T-cell (primary cell): ENCODE measurements around the gene VPS37C. TPM values are rescaled to one million over a fixed set of nuclear protein-coding genes. Genes with fewer than 3 reads are reported as not detected.

Experiments
- ATAC-seq, 4 experiments: fragments of 200-7000 bp in 3 of 4; fragments of 150-1000 bp in 1 of 4; cut with Tn5 transposase; replicated peaks in 1 of 4; 1 replicate in 3 of 4; 2 replicates in 1 of 4; pipeline ENCODE4 v1.10.0; 2021; ENCODE audit warnings: moderate library complexity in 3 of 4, mild to moderate bottlenecking in 2 of 4, moderate number of reproducible peaks in 1 of 4
- CTCF ChIA-PET, 2 donors: fragments of 300-600 bp; sonication (Branson Sonifier 250); formaldehyde crosslinking; loops; one replicate each; lab custom pipeline; 2022; ENCODE audit warnings: antibody characterized with exemption in 2 of 2; lab: Charles Lee
- POLR2A ChIA-PET, 2 donors: fragments of 300-600 bp; sonication (Branson Sonifier 250); formaldehyde crosslinking; loops; one replicate each; lab custom pipeline; 2022; ENCODE audit warnings: antibody characterized with exemption in 2 of 2; lab: Charles Lee
- DNase-seq, 35 experiments: peaks; one replicate each; pipeline versions ENCODE4 v3.0.0 to v3.0.0-alpha.2; 2013 to 2023
- H3K27ac ChIP-seq: one replicate; pipeline ENCODE4 v1.5.1; 2013; ENCODE audit warnings: low read length
- H3K27me3 ChIP-seq, 2 experiments: replicated peaks in 1 of 2; 1 replicate in 1 of 2; 2 replicates in 1 of 2; pipeline versions ENCODE4 v1.6.1 to v1.7.0; 2013; ENCODE audit warnings: low read length in 1 of 2, mixed read lengths in 1 of 2; ENCODE audit not compliant: control insufficient read depth in 2 of 2, insufficient read depth in 2 of 2; ENCODE audit errors: extremely low read depth in 1 of 2
- H3K36me3 ChIP-seq, 2 donors: 1 replicate in 1 of 2; 2 replicates in 1 of 2; pipeline versions ENCODE4 v1.6.1 to v1.7.0; 2013; ENCODE audit warnings: low read length in 1 of 2; ENCODE audit not compliant: control insufficient read depth in 2 of 2, insufficient read depth in 1 of 2; ENCODE audit errors: extremely low read depth in 1 of 2
- H3K4me1 ChIP-seq, 2 experiments: 1 replicate in 1 of 2; 2 replicates in 1 of 2; pipeline versions ENCODE4 v1.6.1 to v1.7.0; 2013; ENCODE audit warnings: low read length in 2 of 2, mixed read lengths in 1 of 2; ENCODE audit not compliant: insufficient read depth in 2 of 2, control insufficient read depth in 1 of 2; ENCODE audit errors: extremely low read depth in 1 of 2
- H3K4me3 ChIP-seq, 2 donors: 1 replicate in 1 of 2; 2 replicates in 1 of 2; pipeline versions ENCODE4 v1.5.1 to v1.7.0; 2013; ENCODE audit warnings: mild to moderate bottlenecking in 2 of 2, low read length in 1 of 2, moderate library complexity in 1 of 2; ENCODE audit not compliant: control insufficient read depth in 1 of 2; ENCODE audit errors: extremely low read depth in 1 of 2
- H3K9me3 ChIP-seq: 2 replicates; pipeline ENCODE4 v1.7.0; 2013
- H3K27ac Mint-ChIP-seq, 2 donors: one replicate each; pipeline ENCODE4 v1.8.0; 2020 to 2021; ENCODE audit warnings: mild to moderate bottlenecking in 2 of 2, mixed read lengths in 2 of 2
- H3K27me3 Mint-ChIP-seq, 2 donors: one replicate each; pipeline ENCODE4 v1.8.0; 2021 to 2022; ENCODE audit warnings: mixed read lengths in 2 of 2
- H3K36me3 Mint-ChIP-seq: one replicate; pipeline ENCODE4 v1.8.0; 2021; ENCODE audit warnings: mixed read lengths
- H3K4me1 Mint-ChIP-seq, 3 donors: one replicate each; pipeline ENCODE4 v1.8.0; 2020 to 2022; ENCODE audit warnings: mixed read lengths in 3 of 3, mild to moderate bottlenecking in 1 of 3
- H3K4me3 Mint-ChIP-seq, 3 donors: one replicate each; pipeline ENCODE4 v1.8.0; 2020 to 2022; ENCODE audit warnings: mild to moderate bottlenecking in 3 of 3, mixed read lengths in 3 of 3, moderate library complexity in 3 of 3
- H3K9me3 Mint-ChIP-seq, 3 donors: one replicate each; pipeline ENCODE4 v1.8.0; 2020 to 2022; ENCODE audit warnings: mixed read lengths in 3 of 3
- WGBS: methylation state at CpG from one replicate; pipeline ENCODE4 v1.1.5; 2013; ENCODE audit warnings: missing lambda C conversion rate; ENCODE audit not compliant: insufficient coverage; 5-methylcytosine and 5-hydroxymethylcytosine counted together
- total RNA-seq, 35 experiments: library from RNA in 6 of 35; stranded (reverse) in 6 of 35; fragments of 120-200 nt in 1 of 35; gene quantifications; one replicate each; pipeline versions ENCODE4 v1.2.1 to v1.2.4 and lab custom pipeline; 2013 to 2026

Gene VPS37C
- total RNA-seq, 5 donors from 2014 or later (not counting 1 experiment from before 2014, with no cell fraction given): 3.3 to 7.9 (median 7.3) TPM

DNA sequence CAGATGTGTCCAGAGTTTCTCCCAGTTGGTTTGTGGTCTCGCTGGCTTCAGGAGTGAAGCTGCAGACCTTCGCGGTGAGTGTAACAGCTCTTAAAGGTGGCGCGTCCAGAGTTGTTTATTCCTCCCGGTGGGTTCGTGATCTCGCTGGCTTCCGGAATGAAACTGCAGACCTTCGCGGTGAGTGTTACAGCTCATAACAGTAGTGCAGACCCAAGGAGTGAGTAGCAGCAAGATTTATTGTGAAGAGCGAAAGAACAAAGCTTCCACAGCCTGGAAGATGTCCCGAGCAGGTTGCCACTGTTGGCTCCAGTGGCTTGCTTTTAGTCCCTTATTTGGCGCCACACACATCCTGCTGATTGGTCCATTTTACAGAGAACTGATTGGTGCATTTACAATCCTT, 40.2 kb upstream of the VPS37C start:
- H3K27ac ChIP-seq: no peak overlapping the region
- ChIA-PET POLR2A (no interaction called here), CTCF (no interaction called here)
- no peaks in the 10 kb centered on the region for H3K4me1 ChIP-seq
- Mint-ChIP-seq H3K27ac (no peak overlapping the region), H3K27me3 (peaks cover 13 to 23% of the 10 kb centered on the region in 2 donors), H3K9me3 (no peaks in the 10 kb centered on the region), H3K36me3 (no peaks in the 10 kb centered on the region), H3K4me3 (no peak overlapping the region), H3K4me1 (no peaks in the 10 kb centered on the region)
- H3K27me3 ChIP-seq: peaks cover 0 to 8% of the 10 kb centered on the region in 2 experiments
- DNase-seq (no peak), ATAC-seq (no peak)
- 91% methylated on average over 14 of the region's 14 CpGs for WGBS
- H3K4me3 ChIP-seq: no peak overlapping the region
- H3K36me3 ChIP-seq: no peaks in the 10 kb centered on the region
- H3K9me3 ChIP-seq: no peaks in the 10 kb centered on the region

DNA sequence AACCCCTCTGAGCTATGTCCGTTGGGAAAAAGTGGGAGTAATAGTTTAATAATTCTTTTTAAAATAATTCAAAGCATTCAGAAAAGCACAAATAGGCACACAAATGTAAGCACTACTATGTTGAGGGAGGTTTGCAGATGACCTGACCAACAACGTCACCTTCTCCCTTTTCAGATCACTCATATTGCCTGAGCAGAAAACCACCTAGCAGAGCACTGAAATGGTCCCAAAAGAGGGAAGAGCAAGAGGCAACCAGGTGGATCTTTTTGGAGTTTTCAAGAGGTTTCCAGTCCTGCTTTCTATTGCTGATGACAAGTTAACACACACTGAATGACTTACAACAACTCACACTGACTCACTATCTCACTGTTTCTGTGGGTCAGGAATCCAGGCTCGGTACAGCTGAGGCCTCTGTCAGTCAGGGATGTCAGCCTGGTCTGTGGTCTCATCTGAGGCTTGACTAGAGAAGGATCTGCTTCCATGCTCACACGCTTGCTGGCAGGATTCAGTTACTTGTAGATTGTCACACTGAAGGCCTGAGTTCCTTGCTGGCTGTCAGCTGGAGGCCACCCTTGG, 37.8 kb upstream of the VPS37C start:
- H3K36me3 Mint-ChIP-seq: no peaks in the 10 kb centered on the region
- DNase-seq: no peak
- peaks cover 10 to 23% of the 10 kb centered on the region in 2 donors for H3K27me3 Mint-ChIP-seq
- H3K27ac Mint-ChIP-seq: no peak overlapping the region
- Histone ChIP-seq H3K27ac (no peak overlapping the region), H3K4me1 (no peaks in the 10 kb centered on the region), H3K9me3 (no peaks in the 10 kb centered on the region), H3K27me3 (peaks cover 0 to 21% of the 10 kb centered on the region in 2 experiments), H3K4me3 (no peak overlapping the region), H3K36me3 (no peaks in the 10 kb centered on the region)
- POLR2A ChIA-PET: no interaction called here
- CTCF ChIA-PET: no interaction called here
- H3K9me3 Mint-ChIP-seq: no peaks in the 10 kb centered on the region
- H3K4me3 Mint-ChIP-seq: no peak overlapping the region
- WGBS: 63% methylated on average over 1 of the region's 4 CpGs
- no peak for ATAC-seq
- H3K4me1 Mint-ChIP-seq: no peaks in the 10 kb centered on the region

- Histone ChIP-seq H3K9me3 (no peaks in the 10 kb centered on the region), H3K27me3 (peaks cover 0 to 28% of the 10 kb centered on the region in 2 experiments), H3K36me3 (no peaks in the 10 kb centered on the region), H3K4me3 (no peak overlapping the region), H3K4me1 (no peaks in the 10 kb centered on the region), H3K27ac (no peak overlapping the region)
- Mint-ChIP-seq H3K4me3 (no peak overlapping the region), H3K36me3 (no peaks in the 10 kb centered on the region), H3K9me3 (no peaks in the 10 kb centered on the region), H3K4me1 (no peaks in the 10 kb centered on the region), H3K27me3 (peaks cover 10 to 23% of the 10 kb centered on the region in 2 donors), H3K27ac (no peak overlapping the region)
- ChIA-PET POLR2A (no interaction called here), CTCF (no interaction called here)
- DNase-seq: no peak
- 81% methylated on average over 4 of the region's 6 CpGs for WGBS
- ATAC-seq: no peak
Measured at GRCh38 chr11:61198361-61198760, 37.1 kb upstream of the VPS37C start.

GRCh38 chr11:61195719-61196118, 34.5 kb upstream of the VPS37C start:
- Mint-ChIP-seq H3K9me3 (no peaks in the 10 kb centered on the region), H3K4me1 (no peaks in the 10 kb centered on the region), H3K36me3 (no peaks in the 10 kb centered on the region), H3K27me3 (peaks cover 0 to 18% of the 10 kb centered on the region in 2 donors), H3K4me3 (no peak overlapping the region), H3K27ac (no peak overlapping the region)
- 69% methylated on average over 2 of the region's 7 CpGs for WGBS
- H3K9me3 ChIP-seq: no peaks in the 10 kb centered on the region
- H3K4me3 ChIP-seq: no peak overlapping the region
- DNase-seq (no peak), ATAC-seq (no peak)
- H3K4me1 ChIP-seq: no peaks in the 10 kb centered on the region
- no peaks in the 10 kb centered on the region for H3K36me3 ChIP-seq
- ChIA-PET CTCF (no interaction called here), POLR2A (no interaction called here)
- H3K27me3 ChIP-seq: peaks cover 0 to 37% of the 10 kb centered on the region in 2 experiments
- no peak overlapping the region for H3K27ac ChIP-seq

DNA sequence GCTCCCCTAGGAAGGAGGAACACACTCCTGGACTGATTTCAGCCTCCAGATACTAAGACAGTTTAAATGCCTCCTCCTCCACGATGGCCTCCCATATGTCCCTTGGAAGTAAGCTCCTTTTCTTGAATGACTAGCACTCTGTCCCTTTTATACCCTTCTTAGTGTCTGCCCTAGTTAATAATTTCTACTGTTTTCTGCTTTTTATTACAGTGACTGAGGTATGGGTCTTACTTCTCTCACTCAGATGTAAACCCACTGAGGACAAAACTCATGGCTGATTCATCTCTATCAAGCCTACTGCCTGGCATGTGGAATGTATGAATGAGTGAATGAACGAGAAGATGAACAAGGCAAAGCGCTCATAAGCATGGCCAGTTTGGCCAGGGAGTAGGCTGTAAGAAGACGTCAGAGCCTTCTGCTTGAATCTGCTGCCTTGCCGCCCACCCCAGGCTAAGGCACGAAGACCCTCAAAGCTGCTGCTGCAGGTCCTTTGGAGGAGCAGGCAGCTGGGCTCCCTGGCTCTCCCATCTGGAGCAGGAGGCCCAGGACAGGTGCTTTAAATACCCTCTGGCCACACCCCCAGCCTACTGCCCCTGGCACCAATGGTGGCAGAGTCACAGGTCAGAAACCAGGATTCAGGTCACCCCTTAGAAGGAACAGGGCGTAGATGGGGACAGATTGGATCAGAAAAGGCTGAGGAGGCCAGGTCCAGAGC, 33.9 kb upstream of the VPS37C start:
- H3K9me3 Mint-ChIP-seq: no peaks in the 10 kb centered on the region
- peaks cover 0 to 12% of the 10 kb centered on the region in 2 donors for H3K27me3 Mint-ChIP-seq
- ChIA-PET POLR2A (no interaction called here), CTCF (no interaction called here)
- DNase-seq: no peak
- H3K36me3 Mint-ChIP-seq: no peaks in the 10 kb centered on the region
- no peaks in the 10 kb centered on the region for H3K36me3 ChIP-seq
- no peaks in the 10 kb centered on the region for H3K4me1 Mint-ChIP-seq
- H3K4me3 ChIP-seq: no peak overlapping the region
- 72% methylated on average over 6 of the region's 7 CpGs for WGBS
- no peaks in the 10 kb centered on the region for H3K9me3 ChIP-seq
- H3K27ac ChIP-seq: no peak overlapping the region
- no peak for ATAC-seq
- H3K27me3 ChIP-seq: peaks cover 0 to 37% of the 10 kb centered on the region in 2 experiments
- no peak overlapping the region for H3K27ac Mint-ChIP-seq
- no peaks in the 10 kb centered on the region for H3K4me1 ChIP-seq
- no peak overlapping the region for H3K4me3 Mint-ChIP-seq

DNA sequence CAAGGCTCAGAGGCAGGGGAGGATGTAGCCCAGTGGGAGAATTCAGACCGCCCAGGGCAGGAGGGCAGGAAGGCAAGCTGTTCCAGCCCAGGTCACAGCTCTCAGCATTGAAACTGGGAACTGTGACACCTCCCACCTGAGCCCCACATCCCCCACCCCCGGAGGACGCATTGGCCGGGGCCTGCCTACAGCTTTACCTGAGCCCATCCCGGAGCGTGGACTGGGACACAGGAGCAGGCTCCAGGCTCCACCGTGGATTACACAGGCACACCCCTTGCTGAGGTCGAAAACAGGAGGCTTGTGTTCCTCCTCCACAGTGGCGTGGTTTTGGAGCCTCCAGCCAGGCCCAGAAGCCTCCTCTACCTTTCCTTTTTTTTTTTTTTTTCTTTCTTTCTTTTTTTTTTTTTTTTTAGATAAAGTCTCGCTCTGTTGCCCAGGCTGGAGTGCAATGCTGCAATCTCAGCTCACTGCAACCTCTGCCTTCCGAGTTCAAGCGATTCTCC, 33.0 kb upstream of the VPS37C start:
- Histone ChIP-seq H3K9me3 (no peaks in the 10 kb centered on the region), H3K4me3 (no peak overlapping the region), H3K4me1 (no peaks in the 10 kb centered on the region), H3K27me3 (peaks cover 0 to 37% of the 10 kb centered on the region in 2 experiments), H3K36me3 (no peaks in the 10 kb centered on the region), H3K27ac (no peak overlapping the region)
- ATAC-seq: no peak
- CTCF ChIA-PET: no interaction called here
- Mint-ChIP-seq H3K9me3 (no peaks in the 10 kb centered on the region), H3K27me3 (peaks cover 0 to 10% of the 10 kb centered on the region in 2 donors), H3K36me3 (no peaks in the 10 kb centered on the region), H3K4me3 (no peak overlapping the region), H3K4me1 (no peaks in the 10 kb centered on the region), H3K27ac (no peak overlapping the region)
- WGBS: 77% methylated on average over 9 of the region's 12 CpGs
- no peak for DNase-seq
- POLR2A ChIA-PET: no interaction called here
